ENCODE measurements around the gene ZNF414.
A peak's percentile ranks its signal among the peaks of the same experiment; 100 is the strongest.
"Not testable (repeated sequence)": the region's sequence is repeated elsewhere in the genome, so short reads cannot be mapped to it uniquely, and the experiment has no call there.

ZNF414 gene

DNA sequence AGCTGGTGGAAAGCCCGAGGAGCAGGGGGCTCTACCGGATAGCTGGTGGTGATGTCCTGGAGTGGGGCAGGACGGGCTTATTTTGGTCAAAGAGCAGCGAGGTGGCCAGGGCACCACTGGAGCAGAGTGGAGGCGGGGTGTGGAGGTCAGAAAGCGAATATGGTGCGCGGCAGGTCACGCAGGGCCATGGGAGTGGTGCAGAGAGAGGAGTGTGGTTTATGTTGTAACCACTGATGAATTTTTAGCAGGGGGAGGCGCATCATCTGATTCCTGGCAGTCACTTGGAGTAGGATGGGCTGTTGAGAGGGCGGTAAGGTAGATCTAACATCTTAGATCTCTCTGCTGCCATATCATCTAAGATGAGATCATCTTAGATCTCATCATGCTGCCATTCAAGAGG is 1.4 kb upstream of the ZNF414 start:
- peak overlapping the region; percentile 92 for H3K27ac ChIP-seq (replicated peaks)
- DNase-seq (ENCODE audit: low read depth in 1 of 2, low spot score in 1 of 2), result peak; percentile 85 to 92
- peak; percentile 48; the same call in 1 of the 2 replicates for TF ChIP-seq POLR2AphosphoS5 (IDR thresholded peaks at IDR 0.05; ENCODE audit: low read depth)
- TF ChIP-seq, protein P1, sequence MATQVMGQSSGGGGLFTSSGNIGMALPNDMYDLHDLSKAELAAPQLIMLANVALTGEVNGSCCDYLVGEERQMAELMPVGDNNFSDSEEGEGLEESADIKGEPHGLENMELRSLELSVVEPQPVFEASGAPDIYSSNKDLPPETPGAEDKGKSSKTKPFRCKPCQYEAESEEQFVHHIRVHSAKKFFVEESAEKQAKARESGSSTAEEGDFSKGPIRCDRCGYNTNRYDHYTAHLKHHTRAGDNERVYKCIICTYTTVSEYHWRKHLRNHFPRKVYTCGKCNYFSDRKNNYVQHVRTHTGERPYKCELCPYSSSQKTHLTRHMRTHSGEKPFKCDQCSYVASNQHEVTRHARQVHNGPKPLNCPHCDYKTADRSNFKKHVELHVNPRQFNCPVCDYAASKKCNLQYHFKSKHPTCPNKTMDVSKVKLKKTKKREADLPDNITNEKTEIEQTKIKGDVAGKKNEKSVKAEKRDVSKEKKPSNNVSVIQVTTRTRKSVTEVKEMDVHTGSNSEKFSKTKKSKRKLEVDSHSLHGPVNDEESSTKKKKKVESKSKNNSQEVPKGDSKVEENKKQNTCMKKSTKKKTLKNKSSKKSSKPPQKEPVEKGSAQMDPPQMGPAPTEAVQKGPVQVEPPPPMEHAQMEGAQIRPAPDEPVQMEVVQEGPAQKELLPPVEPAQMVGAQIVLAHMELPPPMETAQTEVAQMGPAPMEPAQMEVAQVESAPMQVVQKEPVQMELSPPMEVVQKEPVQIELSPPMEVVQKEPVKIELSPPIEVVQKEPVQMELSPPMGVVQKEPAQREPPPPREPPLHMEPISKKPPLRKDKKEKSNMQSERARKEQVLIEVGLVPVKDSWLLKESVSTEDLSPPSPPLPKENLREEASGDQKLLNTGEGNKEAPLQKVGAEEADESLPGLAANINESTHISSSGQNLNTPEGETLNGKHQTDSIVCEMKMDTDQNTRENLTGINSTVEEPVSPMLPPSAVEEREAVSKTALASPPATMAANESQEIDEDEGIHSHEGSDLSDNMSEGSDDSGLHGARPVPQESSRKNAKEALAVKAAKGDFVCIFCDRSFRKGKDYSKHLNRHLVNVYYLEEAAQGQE (IDR thresholded peaks at IDR 0.05; ENCODE audit: insufficient replicate concordance, low read depth), result no peak

DNA sequence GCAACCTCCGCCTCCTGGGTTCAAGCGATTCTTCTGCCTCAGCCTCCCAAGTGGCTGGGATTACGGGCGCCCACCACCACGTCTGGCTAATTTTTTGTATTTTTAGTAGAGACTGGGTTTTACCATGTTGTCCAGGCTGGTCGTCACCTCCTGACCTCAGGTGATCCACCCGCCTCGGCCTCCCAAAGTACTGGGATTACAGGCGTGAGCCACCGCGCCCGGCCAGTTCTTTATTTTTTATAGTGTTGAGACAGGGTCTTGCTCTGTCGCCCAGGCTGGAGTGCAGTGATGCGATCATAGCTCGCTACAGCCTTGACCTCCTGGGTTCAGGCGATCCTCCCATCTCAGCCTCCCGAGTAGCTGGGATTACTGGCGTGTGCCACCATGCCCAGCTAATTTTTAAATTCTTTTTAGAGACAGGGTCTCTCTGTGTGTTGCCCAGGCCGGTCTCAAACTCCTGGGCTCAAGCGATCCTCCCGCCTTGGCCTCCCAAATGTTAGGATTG is 590 bp upstream of the ZNF414 start:
- not testable (repeated sequence) for H3K27me3 ChIP-seq (ENCODE audit: insufficient read depth, poor library complexity, severe bottlenecking)
- H3K4me3 ChIP-seq (replicated peaks; ENCODE audit: insufficient read depth, low read length), result peak overlapping the region; percentile 49; the same call in 1 of the 2 replicates
- H3K27ac ChIP-seq (replicated peaks), result peak overlapping the region; percentile 92

More for the DNA sequence above, 1.4 kb upstream of the ZNF414 start:
- no peak overlapping the region for H3K4me3 ChIP-seq (replicated peaks; ENCODE audit: insufficient read depth, low read length)
- H3K27me3 ChIP-seq (ENCODE audit: insufficient read depth, poor library complexity, severe bottlenecking), result no peaks in the 10 kb centered on the region

DNA sequence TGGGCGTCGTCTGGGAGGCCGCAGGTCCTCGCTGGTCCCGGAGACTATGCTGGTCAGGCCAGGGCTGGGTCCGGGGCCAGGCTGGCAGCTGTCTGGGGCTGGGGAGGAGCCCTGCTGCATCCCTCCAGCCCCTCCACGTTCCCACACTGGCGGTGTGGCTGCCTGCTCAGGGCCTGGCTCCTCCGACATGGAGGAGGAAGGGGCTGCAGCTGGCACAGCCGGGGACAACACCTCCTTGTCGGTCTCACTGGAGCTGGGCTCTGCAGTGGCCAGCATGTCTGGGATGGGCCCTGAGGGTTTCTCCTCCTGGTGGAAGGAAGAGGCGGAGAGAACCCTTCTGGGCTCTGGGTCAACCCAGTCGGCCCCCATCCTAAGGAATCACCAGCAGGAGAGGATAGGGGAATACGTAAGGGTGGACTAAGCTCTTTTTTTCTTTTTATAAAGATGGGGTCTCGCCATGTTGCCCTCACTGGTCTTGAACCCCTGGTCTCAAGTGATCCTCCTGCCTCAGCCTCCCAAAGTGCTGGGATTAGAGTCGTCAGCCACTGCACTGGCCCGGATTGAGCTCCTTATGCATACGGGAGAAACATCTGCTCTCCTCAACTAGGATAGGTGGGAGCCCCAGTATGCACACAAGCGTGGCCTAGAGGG is 806 bp downstream of the ZNF414 start:
- no peak for DNase-seq (ENCODE audit: low read depth in 1 of 2, low spot score in 1 of 2)
- H3K27ac ChIP-seq (replicated peaks), result peak overlapping the region; percentile 92
- peak overlapping the region; percentile 49 for H3K4me3 ChIP-seq (replicated peaks; ENCODE audit: insufficient read depth, low read length)
- TF ChIP-seq SPI1 (IDR thresholded peaks at IDR 0.05; ENCODE audit: borderline replicate concordance, low read depth), result no peak
- TF ChIP-seq GABPA (IDR thresholded peaks at IDR 0.05; ENCODE audit: low read depth), result no peak
- no peak for TF ChIP-seq POLR2AphosphoS5 (IDR thresholded peaks at IDR 0.05; ENCODE audit: low read depth)
- TF ChIP-seq, protein P1 (IDR thresholded peaks at IDR 0.05; ENCODE audit: insufficient replicate concordance, low read depth), result no peak
- TF ChIP-seq, protein P2, sequence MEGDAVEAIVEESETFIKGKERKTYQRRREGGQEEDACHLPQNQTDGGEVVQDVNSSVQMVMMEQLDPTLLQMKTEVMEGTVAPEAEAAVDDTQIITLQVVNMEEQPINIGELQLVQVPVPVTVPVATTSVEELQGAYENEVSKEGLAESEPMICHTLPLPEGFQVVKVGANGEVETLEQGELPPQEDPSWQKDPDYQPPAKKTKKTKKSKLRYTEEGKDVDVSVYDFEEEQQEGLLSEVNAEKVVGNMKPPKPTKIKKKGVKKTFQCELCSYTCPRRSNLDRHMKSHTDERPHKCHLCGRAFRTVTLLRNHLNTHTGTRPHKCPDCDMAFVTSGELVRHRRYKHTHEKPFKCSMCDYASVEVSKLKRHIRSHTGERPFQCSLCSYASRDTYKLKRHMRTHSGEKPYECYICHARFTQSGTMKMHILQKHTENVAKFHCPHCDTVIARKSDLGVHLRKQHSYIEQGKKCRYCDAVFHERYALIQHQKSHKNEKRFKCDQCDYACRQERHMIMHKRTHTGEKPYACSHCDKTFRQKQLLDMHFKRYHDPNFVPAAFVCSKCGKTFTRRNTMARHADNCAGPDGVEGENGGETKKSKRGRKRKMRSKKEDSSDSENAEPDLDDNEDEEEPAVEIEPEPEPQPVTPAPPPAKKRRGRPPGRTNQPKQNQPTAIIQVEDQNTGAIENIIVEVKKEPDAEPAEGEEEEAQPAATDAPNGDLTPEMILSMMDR (IDR thresholded peaks at IDR 0.05; ENCODE audit: insufficient read depth, low read length), result no peak
- no peaks in the 10 kb centered on the region for H3K27me3 ChIP-seq (ENCODE audit: insufficient read depth, poor library complexity, severe bottlenecking)

More for the DNA sequence above, 590 bp upstream of the ZNF414 start:
- DNase-seq (ENCODE audit: low read depth in 1 of 2, low spot score in 1 of 2), result not testable (repeated sequence)

DNA sequence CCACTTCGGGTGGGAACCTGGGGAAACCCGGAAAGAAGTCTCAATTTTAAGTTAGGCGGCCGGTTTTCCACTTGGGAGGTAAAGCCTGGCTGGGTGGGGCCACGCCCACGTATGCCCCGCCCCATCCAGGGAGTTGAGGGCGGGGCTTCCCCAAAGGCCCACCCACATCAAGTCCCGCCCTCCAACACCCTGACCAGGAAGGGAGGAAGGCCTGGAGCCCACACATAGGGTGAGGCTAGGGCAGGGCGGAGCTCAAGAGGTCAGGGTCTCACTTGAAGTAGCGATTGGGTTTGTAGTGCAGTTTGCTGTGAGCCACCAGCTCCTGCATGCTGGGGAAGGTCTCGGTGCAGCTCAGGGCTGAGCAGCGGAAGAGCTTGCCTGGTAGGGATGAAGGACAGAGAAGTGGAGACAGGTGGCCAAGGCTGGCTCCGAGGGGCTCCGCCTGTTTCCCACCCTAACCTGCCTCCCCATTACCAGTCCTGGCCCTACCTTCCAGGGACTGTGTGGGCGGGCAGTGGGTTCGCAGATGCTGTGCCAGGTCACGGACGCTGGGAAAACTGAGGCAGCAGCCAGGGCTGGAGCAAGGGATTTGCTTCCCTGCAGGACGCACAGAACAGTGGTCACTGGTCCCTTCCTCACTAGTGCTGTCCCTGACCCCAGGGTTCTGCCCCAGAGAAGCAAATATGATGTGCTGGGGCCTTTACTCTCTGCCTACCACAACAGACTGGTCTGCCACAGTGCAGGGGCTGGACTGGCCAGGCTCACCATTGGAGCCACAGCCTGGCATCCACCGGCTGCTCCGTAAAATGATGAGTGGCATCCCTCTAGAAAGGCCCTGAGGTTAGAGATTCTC is 1.6 kb downstream of the ZNF414 start:
- DNase-seq (ENCODE audit: low read depth in 1 of 2, low spot score in 1 of 2), result no peak
- Histone ChIP-seq H3K4me3 (replicated peaks; ENCODE audit: insufficient read depth, low read length) (no peak overlapping the region), H3K27ac (replicated peaks) (peak overlapping the region; percentile 92; the same call in 1 of the 2 replicates), H3K27me3 (ENCODE audit: insufficient read depth, poor library complexity, severe bottlenecking) (no peaks in the 10 kb centered on the region)
- TF ChIP-seq, protein P1 (IDR thresholded peaks at IDR 0.05; ENCODE audit: insufficient replicate concordance, low read depth), result no peak
- TF ChIP-seq SPI1 (IDR thresholded peaks at IDR 0.05; ENCODE audit: borderline replicate concordance, low read depth) (no peak), POLR2AphosphoS5 (IDR thresholded peaks at IDR 0.05; ENCODE audit: low read depth) (no peak), GABPA (IDR thresholded peaks at IDR 0.05; ENCODE audit: low read depth) (no peak)
- TF ChIP-seq, protein P2 (IDR thresholded peaks at IDR 0.05; ENCODE audit: insufficient read depth, low read length), result no peak
